Fibroblast of gingiva (primary cell): ENCODE results near the gene GPR85.
A peak's percentile ranks its signal among the peaks of the same experiment; 100 is the strongest.
"Not testable (repeated sequence)": the region's sequence is repeated elsewhere in the genome, so short reads cannot be mapped to it uniquely, and the experiment has no call there.

Experiments used
- DNase-seq: peaks from one replicate; pipeline ENCODE4 v3.0.0-alpha.2; 2011; ENCODE audit warnings: low read depth

Gene GPR85, protein sequence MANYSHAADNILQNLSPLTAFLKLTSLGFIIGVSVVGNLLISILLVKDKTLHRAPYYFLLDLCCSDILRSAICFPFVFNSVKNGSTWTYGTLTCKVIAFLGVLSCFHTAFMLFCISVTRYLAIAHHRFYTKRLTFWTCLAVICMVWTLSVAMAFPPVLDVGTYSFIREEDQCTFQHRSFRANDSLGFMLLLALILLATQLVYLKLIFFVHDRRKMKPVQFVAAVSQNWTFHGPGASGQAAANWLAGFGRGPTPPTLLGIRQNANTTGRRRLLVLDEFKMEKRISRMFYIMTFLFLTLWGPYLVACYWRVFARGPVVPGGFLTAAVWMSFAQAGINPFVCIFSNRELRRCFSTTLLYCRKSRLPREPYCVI

DNA sequence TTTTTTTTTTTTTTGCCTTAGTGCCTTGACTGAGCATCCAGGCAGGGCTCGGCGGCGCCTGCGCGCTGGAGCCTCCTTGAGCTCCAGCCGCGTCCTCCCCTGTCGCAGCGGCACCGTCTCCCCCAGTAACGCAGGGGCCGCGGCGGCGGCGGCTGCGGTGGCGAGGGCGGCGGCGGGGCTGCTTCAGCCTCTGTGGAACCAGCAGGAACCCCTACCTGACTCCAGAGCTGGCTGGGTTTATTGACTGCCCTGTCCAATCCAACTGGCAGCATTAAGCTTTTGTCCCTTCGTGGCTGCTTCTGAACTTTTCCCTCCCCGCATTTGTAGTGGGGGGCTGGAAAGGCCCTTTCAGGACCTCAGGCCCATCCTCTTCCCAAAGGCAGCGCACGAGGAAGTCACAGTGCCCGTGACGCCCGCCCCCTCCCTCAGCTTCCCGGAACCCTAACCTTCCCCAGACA is at the start of gene GPR85:
Gene GPR85 (minus strand): TSS at position 397 of the 458 bp plus-strand sequence. CDS start 2,106 bp downstream, outside the sequence.
- DNase-seq: peak; percentile 77

GRCh38 chr7:113134025-113134424 is 47.4 kb upstream of the GPR85 start:
- DNase-seq: no peak

DNA sequence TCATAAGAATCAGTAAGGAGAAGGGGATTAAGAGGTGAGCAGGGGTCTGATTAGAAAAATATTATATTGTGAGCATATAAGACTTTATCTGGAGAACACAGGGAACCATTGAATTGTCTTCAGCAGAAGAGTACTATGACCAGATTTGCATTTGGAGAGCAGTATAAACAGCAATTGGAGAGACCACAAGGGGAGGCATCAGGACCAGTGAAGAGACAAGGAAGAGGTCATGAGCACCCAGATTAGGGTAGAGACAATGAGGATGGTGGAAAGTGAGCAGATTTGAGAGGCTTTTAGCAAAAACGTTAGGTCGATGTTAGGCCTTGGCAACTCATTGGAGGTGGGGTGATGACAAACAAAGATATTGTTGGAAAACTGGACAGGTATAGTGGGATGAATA is 44.7 kb upstream of the GPR85 start:
- no peak for DNase-seq

- peak; percentile 17 for DNase-seq
Observed at GRCh38 chr7:113128031-113128430, 41.4 kb upstream of the GPR85 start.

DNA sequence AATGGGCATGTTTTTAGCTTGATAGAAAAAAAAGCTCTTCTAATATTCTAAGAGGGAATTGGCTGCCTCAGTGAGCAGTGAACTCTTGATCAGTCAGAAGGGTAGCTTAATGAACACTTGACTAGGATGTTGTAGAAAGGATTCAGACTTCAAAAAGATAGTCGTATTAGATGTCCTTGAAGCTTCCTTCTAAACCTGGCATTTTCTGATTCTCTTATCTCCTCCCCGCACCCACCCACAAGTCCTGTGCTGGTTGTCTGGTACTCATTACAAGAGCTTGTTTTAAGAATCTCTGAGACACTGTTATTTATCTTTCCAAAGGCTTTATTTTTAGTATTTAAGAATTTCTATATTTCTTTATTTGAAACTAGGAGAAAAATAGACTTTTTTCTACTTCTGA is 39.1 kb upstream of the GPR85 start:
- no peak for DNase-seq

GRCh38 chr7:113122744-113123143 is 36.1 kb upstream of the GPR85 start:
- DNase-seq: no peak

DNA sequence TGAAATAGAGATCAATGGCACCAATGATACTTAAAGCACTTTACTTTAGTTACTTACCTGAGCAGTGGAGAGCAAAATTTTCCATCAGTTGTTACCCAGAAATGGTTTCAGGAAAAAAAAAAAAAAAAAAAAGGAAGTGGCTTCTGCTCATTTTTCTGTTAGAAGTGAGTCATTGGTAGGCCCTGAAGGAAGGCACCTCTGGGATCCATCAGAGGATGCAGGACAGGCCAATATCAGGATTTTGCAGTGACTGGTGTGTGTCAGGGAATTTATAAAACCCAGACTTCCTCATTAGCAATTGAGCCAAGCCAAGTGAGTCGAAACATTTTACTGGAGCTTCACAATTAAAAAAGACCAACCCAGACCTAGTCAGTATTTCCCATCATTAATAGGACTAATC is 34.0 kb upstream of the GPR85 start:
- no peak for DNase-seq

- no peak for DNase-seq
Observed at GRCh38 chr7:113119429-113119828, 32.8 kb upstream of the GPR85 start.

GRCh38 chr7:113118074-113118959 is 31.7 kb upstream of the GPR85 start, which contains the start of gene SMIM30:
TSS of gene SMIM30 (minus strand) at chr7:113118554. CDS start at chr7:113117578, 976 bp downstream.
- DNase-seq: peak; percentile 87

GRCh38 chr7:113117374-113117774 is 30.7 kb upstream of the GPR85 start:
- not testable (repeated sequence) for DNase-seq

DNA sequence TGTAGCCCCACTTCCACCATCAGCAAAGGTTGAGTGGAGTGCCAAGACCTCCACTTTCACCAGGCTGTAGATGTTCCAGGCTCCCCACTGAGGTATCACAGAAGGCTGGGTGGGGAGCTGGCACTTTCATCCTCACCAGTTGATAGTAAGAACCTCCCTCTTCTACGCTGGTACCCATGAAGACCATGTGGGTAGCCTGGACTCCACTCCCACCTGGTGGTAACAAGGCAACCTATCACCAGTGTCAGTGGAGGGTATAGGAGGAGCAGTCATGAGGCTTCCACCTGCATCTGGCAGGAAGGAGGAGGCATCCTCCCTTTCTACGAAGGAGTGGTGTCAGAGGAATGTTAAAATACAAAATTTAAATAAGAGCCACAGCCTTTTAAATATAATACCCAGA is 27.3 kb upstream of the GPR85 start:
- no peak for DNase-seq

- no peak for DNase-seq
Observed at GRCh38 chr7:113109718-113110117, 23.1 kb upstream of the GPR85 start.

DNA sequence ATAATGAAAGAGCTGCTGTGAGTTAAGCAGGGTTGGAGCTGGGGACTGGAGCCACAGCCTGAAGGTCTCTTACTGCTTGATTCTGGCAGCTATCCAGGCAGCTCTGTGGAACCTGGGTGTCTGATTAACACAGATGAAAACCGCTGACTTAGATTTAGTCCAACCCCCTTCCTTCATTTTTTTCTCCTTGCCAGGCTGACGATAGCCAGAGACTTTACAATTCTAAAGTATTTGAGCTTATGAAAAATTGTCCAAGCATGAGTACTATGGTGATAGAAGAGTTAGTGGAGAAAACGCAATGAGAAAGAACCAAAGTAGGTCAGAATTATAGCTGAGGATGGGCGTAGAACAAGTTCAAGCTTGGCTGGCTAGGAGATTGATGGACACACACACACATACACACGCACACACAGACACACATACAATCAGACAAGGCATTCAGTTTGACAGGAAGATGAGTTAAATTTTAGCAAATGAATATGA is 13.5 kb upstream of the GPR85 start:
- no peak for DNase-seq

DNA sequence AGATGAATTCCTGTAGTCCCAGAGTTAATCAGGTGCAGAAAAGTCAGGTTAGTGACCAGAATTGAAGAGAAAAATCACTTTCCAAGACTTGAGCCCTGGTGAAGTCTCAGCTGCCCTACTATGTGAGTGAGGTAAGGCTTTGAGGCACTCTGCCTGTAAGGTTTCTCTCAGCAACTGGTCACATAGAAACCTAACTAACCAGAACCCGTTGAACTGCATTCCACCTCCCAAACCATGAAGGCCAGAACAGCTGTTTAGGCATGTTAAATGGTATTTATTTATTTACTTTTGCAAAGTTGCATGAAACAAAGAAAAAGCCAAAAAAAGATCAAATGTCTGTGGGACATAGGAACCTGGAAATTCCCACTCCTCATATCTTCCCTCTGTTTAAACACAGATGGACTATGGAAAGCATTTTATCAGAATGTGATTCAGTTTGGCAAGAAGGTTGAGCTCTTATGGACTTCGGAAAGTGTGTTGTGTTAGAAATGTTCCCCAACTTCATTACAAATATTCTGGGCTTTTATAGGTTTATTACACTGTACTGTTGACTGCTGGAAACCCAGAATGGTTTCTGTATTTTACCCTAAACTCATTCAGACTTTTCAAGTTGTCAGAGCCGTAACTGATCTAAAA is 12.8 kb upstream of the GPR85 start:
- no peak for DNase-seq

DNA sequence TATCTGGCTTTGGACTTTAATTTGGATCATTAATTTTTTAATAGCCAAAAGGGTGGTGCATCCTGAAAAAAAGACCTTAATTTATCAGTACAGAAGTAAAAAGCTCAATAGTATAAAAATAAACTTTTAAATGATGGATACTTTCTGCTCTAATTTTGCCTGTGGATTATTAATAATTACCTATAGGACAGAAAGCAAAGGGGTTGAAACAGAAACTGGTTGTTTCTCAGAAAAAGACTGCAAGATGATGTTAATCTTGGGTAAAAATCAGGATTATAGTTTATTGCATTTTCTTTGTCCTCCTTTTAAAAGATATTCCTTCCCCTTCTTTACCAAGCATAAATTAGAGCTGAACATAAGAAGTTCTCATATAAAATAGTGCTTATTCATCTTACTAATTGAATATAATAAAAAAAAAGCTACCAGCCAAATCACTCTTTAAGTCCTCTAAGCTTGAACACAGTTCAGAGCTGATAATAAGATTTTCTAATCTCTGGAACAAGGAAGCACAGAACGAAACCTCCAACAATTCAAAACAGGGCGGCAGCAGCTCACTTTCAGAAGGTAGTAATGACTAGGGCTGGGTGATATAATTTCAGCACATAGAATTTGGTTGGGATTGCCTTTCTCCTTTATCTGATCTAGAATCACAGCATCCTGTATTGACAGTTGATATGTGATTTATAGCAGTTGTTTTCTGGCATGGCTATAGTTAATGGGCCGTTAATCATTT is 8.1 kb upstream of the GPR85 start:
- no peak for DNase-seq

DNA sequence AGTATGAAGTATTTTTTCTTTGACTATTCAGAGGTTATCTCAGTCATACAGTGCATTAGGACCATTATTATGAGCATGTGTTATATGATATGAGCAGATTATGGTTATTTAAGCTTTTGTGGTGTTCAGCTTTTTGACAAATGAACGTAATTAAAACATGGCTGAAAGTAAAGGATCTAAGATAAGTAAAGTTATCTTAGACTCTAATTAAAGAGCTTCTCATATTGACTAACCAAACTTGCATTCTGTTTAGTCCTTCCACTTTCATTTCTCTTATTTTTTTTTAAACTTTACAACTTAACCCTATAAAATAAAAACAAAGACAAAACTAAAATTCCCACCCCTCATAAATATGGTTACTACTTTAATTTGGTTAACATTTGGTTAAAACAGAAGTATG is 6.9 kb upstream of the GPR85 start:
- no peak for DNase-seq

GRCh38 chr7:113092762-113093161 is 6.1 kb upstream of the GPR85 start:
- DNase-seq: no peak

DNA sequence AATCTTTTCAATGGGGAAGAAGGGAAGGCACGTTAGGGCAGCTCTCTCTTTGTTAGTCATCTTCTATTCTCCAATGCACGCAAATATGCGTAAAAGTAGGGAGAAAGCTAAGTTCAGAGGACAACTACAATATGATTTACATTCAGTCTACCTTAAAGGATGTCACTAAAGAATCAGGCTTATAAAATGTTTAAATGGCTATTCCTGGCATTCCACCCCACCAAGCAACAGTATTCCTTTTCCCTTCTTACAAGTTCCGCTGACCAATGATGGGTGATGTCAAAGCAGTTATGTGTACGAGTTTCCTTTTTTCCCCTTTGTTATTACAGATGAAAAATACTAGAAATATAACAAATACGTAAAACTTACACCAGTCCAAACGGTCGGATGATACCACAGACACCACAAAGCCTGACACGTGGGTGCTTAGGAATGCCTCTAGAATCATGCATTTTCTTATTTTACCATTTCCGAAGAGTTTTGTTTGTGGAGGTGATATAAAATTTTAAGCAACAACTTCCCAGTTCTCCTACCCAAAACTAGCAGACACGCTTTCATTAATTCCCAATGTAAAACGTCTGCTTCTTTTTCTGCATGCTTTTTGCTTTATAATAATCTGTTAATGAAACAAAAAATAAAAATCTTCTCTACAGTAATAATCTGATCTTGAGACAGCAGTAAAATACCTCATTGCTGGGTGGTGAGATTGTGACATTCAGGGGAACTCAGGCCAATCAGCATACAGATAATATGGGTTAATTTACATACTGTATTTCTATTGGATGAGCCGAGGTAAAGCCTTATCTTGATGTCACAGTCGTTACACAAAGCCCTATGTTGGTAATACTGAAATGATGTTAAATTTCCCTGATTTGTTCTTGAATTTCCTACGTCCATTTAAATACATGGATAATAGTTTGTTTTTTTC is 708 bp upstream of the GPR85 start:
- peak; percentile 88 for DNase-seq

- DNase-seq: peak; percentile 6
Observed at GRCh38 chr7:113085781-113086390, 741 bp downstream of the GPR85 start.
